SH-SY5Y (cell line): ENCODE results near the gene YAF2.

Experiments used
- GATA2 ChIP-seq: IDR thresholded peaks from 2 replicates; pipeline ENCODE4 v1.6.1; 2011; ENCODE audit warnings: mild to moderate bottlenecking, low read depth, low read length
- GATA3 ChIP-seq: IDR thresholded peaks from 2 replicates; pipeline ENCODE4 v1.6.1; 2011; ENCODE audit warnings: low read depth, mild to moderate bottlenecking, low read length, moderate library complexity

DNA sequence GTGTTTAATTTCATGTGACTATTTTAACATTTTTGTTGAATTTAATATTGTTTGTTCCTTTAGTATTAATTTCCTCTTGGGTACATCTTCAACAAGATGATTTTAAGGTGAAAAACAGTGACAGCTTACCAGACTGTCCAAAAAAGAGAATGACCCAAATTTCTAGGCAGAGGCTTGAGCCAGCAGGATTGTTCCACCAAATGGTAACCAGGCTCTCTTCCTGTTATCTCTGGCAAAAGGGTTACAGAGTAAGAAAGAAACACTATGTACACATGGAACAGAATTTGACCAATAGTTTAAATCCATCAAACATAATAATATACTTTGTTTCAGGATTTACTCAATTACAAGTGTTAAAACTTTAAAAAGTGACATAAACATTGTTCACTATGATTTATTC is 39.0 kb downstream of the YAF2 start:
- TF ChIP-seq GATA2 = no peak
- no peak for TF ChIP-seq GATA3
